GM19238 (cell line): ENCODE data around the gene RFX1.
"Not testable (repeated sequence)": the region's sequence is repeated elsewhere in the genome, so short reads cannot be mapped to it uniquely, and the experiment has no call there.

Experiments used
- DNase-seq: peaks from one replicate; pipeline ENCODE4 v3.0.0; 2011; ENCODE audit warnings: low spot score; ENCODE audit not compliant: insufficient read length

Gene RFX1

GRCh38 chr19:14027856-14028450 lies 21.8 kb upstream of the RFX1 start, which contains the start of gene RLN3:
Gene RLN3, plus strand, starts transcription at chr19:14028148. Its CDS starts 57 bp downstream, at chr19:14028205.
- no peak for DNase-seq

- DNase-seq: not testable (repeated sequence)
These were observed 20.6 kb upstream of the RFX1 start for GRCh38 chr19:14026652-14027192.

- no peak for DNase-seq
These were observed 17.5 kb upstream of the RFX1 start for GRCh38 chr19:14023404-14024235.

GRCh38 chr19:14022469-14022868 lies 16.3 kb upstream of the RFX1 start:
- DNase-seq: no peak

GRCh38 chr19:14021474-14021873 lies 15.4 kb upstream of the RFX1 start:
- no peak for DNase-seq

GRCh38 chr19:14019739-14020138 lies 13.6 kb upstream of the RFX1 start:
- not testable (repeated sequence) for DNase-seq

- DNase-seq: no peak
These were observed 13.0 kb upstream of the RFX1 start for GRCh38 chr19:14019100-14019499.

- peak; percentile 45 for DNase-seq
These were observed 9.5 kb upstream of the RFX1 start for GRCh38 chr19:14015524-14016035.

- no peak for DNase-seq
These were observed 6.3 kb upstream of the RFX1 start for GRCh38 chr19:14012378-14012915.

GRCh38 chr19:14006766-14007562 lies 844 bp upstream of the RFX1 start:
- DNase-seq: no peak

GRCh38 chr19:14005349-14006084 lies 603 bp downstream of the RFX1 start:
- no peak for DNase-seq

GRCh38 chr19:14004619-14005348 lies 1.3 kb downstream of the RFX1 start:
- DNase-seq: no peak

- DNase-seq: no peak
These were observed 2.7 kb downstream of the RFX1 start for GRCh38 chr19:14003251-14004055.

- no peak for DNase-seq
These were observed 3.4 kb downstream of the RFX1 start for GRCh38 chr19:14002571-14003250.

- no peak for DNase-seq
These were observed 5.3 kb downstream of the RFX1 start for GRCh38 chr19:14000691-14001375.

- no peak for DNase-seq
These were observed 7.0 kb downstream of the RFX1 start for GRCh38 chr19:13999085-13999484.

GRCh38 chr19:13998426-13998825 lies 7.7 kb downstream of the RFX1 start:
- DNase-seq: no peak

- DNase-seq: no peak
These were observed 8.5 kb downstream of the RFX1 start for GRCh38 chr19:13997631-13997962.
